IPS-20b (cell line): ENCODE measurements around the gene CNTN4.

Experiments used
- H3K27ac ChIP-seq: one replicate; pipeline ENCODE4 v1.5.1; 2013; ENCODE audit warnings: low read length
- H3K27me3 ChIP-seq: 2 replicates; pipeline ENCODE4 v1.6.1; 2013; ENCODE audit warnings: mild to moderate bottlenecking, low read length, inconsistent platforms; ENCODE audit not compliant: insufficient read depth
- H3K36me3 ChIP-seq: 2 replicates; pipeline ENCODE4 v1.6.1; 2013; ENCODE audit warnings: low read depth, mild to moderate bottlenecking, inconsistent platforms, low read length, moderate library complexity; ENCODE audit not compliant: insufficient read depth
- H3K4me1 ChIP-seq: 2 replicates; pipeline ENCODE4 v1.6.1; 2013; ENCODE audit warnings: mild to moderate bottlenecking, control low read depth, inconsistent platforms, low read length, moderate library complexity; ENCODE audit not compliant: insufficient read depth
- H3K4me3 ChIP-seq: 2 replicates; pipeline ENCODE4 v1.5.1; 2013; ENCODE audit warnings: mild to moderate bottlenecking, low read length, inconsistent platforms
- H3K9ac ChIP-seq: 2 replicates; pipeline ENCODE4 v1.6.1; 2013; ENCODE audit warnings: low read depth, mild to moderate bottlenecking, inconsistent platforms, low read length, moderate library complexity
- H3K9me3 ChIP-seq: 2 replicates; pipeline ENCODE4 v1.6.1; 2013; ENCODE audit warnings: mild to moderate bottlenecking, low read depth, low read length, inconsistent platforms; ENCODE audit not compliant: insufficient read depth

The CNTN4 gene

GRCh38 chr3:2420919-2421318, 322.3 kb downstream of the CNTN4 start:
- Histone ChIP-seq H3K27me3 (no peaks in the 10 kb centered on the region), H3K27ac (no peak overlapping the region), H3K9me3 (no peaks in the 10 kb centered on the region), H3K4me1 (peaks cover 4% of the 10 kb centered on the region; the same call in 1 of the 2 replicates), H3K9ac (no peak overlapping the region), H3K4me3 (no peak overlapping the region), H3K36me3 (no peaks in the 10 kb centered on the region)

GRCh38 chr3:2423143-2423542, 324.5 kb downstream of the CNTN4 start:
- Histone ChIP-seq H3K4me1 (peaks cover 4% of the 10 kb centered on the region; the same call in 1 of the 2 replicates), H3K4me3 (no peak overlapping the region), H3K9ac (no peak overlapping the region), H3K27ac (no peak overlapping the region), H3K36me3 (no peaks in the 10 kb centered on the region), H3K9me3 (no peaks in the 10 kb centered on the region), H3K27me3 (no peaks in the 10 kb centered on the region)

- no peaks in the 10 kb centered on the region for H3K27me3 ChIP-seq
- H3K4me3 ChIP-seq: no peak overlapping the region
- H3K9ac ChIP-seq: no peak overlapping the region
- H3K9me3 ChIP-seq: no peaks in the 10 kb centered on the region
- no peaks in the 10 kb centered on the region for H3K36me3 ChIP-seq
- no peak overlapping the region for H3K27ac ChIP-seq
- H3K4me1 ChIP-seq: peaks cover 13% of the 10 kb centered on the region; the same call in 1 of the 2 replicates
Measured at GRCh38 chr3:2441558-2441957, 342.9 kb downstream of the CNTN4 start.

- H3K4me3 ChIP-seq: no peak overlapping the region
Measured at GRCh38 chr3:2446146-2446545, 347.5 kb downstream of the CNTN4 start.

DNA sequence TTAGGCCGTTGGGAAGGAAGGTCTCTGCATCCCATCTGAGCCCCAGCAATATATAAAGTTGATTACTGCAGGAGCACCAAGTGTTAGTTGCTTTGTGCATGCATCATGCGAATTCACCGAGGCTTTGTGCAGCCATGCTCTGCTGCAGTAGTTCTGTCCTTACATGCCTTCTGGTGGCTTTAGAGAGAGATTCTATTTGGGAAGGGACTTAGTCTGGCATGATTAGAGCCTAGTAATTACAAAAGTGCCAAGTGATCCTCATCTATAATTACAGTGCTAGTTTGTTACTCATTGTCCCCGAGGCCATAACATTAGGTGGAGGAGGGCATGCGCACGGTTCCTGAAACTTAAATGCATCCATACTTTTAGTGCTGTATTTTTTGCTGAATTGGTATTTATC, 353.6 kb downstream of the CNTN4 start:
- no peak overlapping the region for H3K27ac ChIP-seq
- H3K4me1 ChIP-seq: no peaks in the 10 kb centered on the region
- H3K9ac ChIP-seq: no peak overlapping the region
- no peaks in the 10 kb centered on the region for H3K9me3 ChIP-seq
- no peaks in the 10 kb centered on the region for H3K36me3 ChIP-seq
- no peak overlapping the region for H3K4me3 ChIP-seq
- H3K27me3 ChIP-seq: no peaks in the 10 kb centered on the region

More at GRCh38 chr3:2446146-2446545, 347.5 kb downstream of the CNTN4 start:
- H3K9me3 ChIP-seq: no peaks in the 10 kb centered on the region
- H3K9ac ChIP-seq: no peak overlapping the region
- no peaks in the 10 kb centered on the region for H3K36me3 ChIP-seq
- H3K4me1 ChIP-seq: peaks cover 13% of the 10 kb centered on the region; the same call in 1 of the 2 replicates
- no peak overlapping the region for H3K27ac ChIP-seq
- H3K27me3 ChIP-seq: no peaks in the 10 kb centered on the region

GRCh38 chr3:2454865-2455264, 356.2 kb downstream of the CNTN4 start:
- Histone ChIP-seq H3K36me3 (no peaks in the 10 kb centered on the region), H3K9ac (no peak overlapping the region), H3K27ac (no peak overlapping the region), H3K27me3 (no peaks in the 10 kb centered on the region), H3K4me1 (no peaks in the 10 kb centered on the region), H3K9me3 (no peaks in the 10 kb centered on the region), H3K4me3 (no peak overlapping the region)

GRCh38 chr3:2456788-2457187, 358.1 kb downstream of the CNTN4 start:
- H3K9me3 ChIP-seq: no peaks in the 10 kb centered on the region
- H3K27me3 ChIP-seq: no peaks in the 10 kb centered on the region
- H3K27ac ChIP-seq: no peak overlapping the region
- no peaks in the 10 kb centered on the region for H3K36me3 ChIP-seq
- no peak overlapping the region for H3K4me3 ChIP-seq
- no peak overlapping the region for H3K9ac ChIP-seq
- H3K4me1 ChIP-seq: no peaks in the 10 kb centered on the region

DNA sequence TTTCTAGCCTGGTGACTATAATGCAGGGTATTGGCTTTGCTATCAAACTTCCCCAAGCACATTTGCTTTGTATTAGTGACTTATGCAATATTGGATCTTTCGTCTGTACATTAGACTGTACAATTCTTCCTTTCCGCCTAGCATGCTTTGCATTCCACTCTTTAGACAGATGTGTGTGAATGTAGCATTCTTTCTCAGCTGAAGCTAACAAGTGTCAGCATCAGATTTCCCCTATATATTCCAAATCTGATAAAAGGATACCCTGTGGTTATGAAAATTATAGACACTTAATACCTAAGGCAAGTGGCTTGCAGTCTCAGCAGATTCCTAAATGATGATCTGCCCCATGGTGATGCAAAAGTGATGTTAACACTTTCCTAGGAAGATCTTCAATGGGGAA, 360.1 kb downstream of the CNTN4 start:
- Histone ChIP-seq H3K4me3 (no peak overlapping the region), H3K27ac (no peak overlapping the region), H3K9ac (no peak overlapping the region)

DNA sequence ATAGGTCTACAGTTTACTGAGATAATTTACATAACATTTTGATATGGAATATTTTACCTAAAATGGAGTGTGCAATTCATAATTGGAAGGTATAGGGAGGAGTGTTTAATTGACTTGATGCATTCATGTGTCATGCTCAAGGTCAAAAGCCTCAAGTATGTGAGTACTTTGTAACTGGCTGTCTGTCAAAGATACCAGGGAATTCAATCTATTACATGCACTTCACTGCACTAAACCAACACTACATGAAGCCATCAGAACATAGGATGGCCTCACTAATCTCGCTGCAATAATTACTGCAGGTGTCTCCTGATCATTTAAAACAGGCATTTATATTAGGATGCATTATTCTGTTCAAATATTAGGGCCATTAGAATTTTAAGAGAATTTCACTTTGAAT, 367.2 kb downstream of the CNTN4 start:
- no peaks in the 10 kb centered on the region for H3K9me3 ChIP-seq
- no peaks in the 10 kb centered on the region for H3K27me3 ChIP-seq
- H3K4me1 ChIP-seq: no peaks in the 10 kb centered on the region
- H3K27ac ChIP-seq: no peak overlapping the region
- no peak overlapping the region for H3K4me3 ChIP-seq
- no peaks in the 10 kb centered on the region for H3K36me3 ChIP-seq
- no peak overlapping the region for H3K9ac ChIP-seq

More for the DNA sequence above, 360.1 kb downstream of the CNTN4 start:
- Histone ChIP-seq H3K27me3 (no peaks in the 10 kb centered on the region), H3K4me1 (no peaks in the 10 kb centered on the region), H3K36me3 (no peaks in the 10 kb centered on the region), H3K9me3 (no peaks in the 10 kb centered on the region)

DNA sequence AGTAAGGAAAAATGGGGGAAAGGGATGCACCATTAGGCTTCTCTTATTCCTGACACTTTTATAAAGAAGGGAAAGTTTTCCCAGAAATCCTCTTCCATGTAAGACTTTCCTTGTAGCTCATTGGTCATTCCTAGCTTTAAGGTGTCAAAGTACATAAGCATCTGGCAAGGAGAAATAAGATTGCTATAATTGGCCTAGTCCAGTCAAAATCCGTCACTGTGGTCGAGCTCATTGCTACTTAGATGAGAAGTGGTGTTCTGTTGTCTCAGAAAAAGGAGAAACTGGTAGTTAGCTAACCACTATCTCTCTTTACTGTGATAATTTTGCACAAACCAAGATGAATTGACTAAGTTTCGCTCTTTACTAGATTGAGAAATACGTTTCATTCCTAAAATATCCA, 370.1 kb downstream of the CNTN4 start:
- Histone ChIP-seq H3K4me1 (no peaks in the 10 kb centered on the region), H3K9ac (no peak overlapping the region), H3K4me3 (no peak overlapping the region), H3K9me3 (no peaks in the 10 kb centered on the region), H3K36me3 (no peaks in the 10 kb centered on the region), H3K27me3 (no peaks in the 10 kb centered on the region), H3K27ac (no peak overlapping the region)

DNA sequence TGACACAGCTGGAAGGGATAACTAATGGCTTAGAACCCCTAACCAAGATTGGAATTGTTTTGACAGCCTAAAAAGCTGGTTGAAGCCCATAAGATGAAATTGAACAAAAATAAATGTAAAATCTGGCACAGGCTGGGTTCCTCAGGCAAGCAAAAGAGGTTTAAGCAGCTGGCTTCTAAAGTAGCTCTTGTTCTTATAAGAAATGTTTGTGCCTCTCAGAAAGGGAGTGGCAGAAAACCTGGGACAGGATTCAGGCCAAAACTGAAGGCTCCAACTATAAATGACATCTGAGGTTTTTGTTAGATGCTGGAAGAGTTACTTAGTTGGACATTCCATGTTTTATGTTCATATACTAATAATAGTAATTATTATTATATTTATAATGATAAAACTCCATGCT, 378.3 kb downstream of the CNTN4 start:
- no peaks in the 10 kb centered on the region for H3K36me3 ChIP-seq
- H3K9ac ChIP-seq: no peak overlapping the region
- no peak overlapping the region for H3K27ac ChIP-seq

DNA sequence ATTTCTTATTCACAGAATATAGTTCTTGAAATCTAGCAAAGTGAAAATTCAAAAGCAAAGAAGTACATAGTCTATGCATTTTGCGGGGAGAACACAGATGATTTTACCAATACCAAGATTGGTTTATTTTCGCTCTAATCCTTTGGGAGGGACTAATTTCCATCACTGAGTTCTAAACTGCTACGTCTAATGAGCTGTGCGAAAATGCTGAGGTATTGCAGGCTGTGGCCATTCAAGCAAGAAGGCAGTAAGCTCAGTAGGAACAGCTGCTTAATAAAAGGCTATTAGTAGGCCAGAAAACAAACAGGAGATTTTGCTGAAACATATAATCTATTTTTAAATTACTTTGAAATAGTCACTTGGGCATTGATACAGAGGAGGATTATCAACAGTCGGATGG, 379.0 kb downstream of the CNTN4 start:
- no peak overlapping the region for H3K4me3 ChIP-seq
- H3K4me1 ChIP-seq: no peaks in the 10 kb centered on the region
- H3K9me3 ChIP-seq: no peaks in the 10 kb centered on the region
- no peaks in the 10 kb centered on the region for H3K36me3 ChIP-seq
- H3K27ac ChIP-seq: no peak overlapping the region
- H3K9ac ChIP-seq: no peak overlapping the region
- no peaks in the 10 kb centered on the region for H3K27me3 ChIP-seq

More for the DNA sequence above, 378.3 kb downstream of the CNTN4 start:
- Histone ChIP-seq H3K4me1 (no peaks in the 10 kb centered on the region), H3K4me3 (no peak overlapping the region), H3K9me3 (no peaks in the 10 kb centered on the region), H3K27me3 (no peaks in the 10 kb centered on the region)
